Neural cell (in vitro differentiated cells): Measurements from ENCODE around the gene BNIPL. TPM values are rescaled to one million over a fixed set of nuclear protein-coding genes. Genes with fewer than 3 reads are reported as not detected.

Source experiments
- H2AFZ ChIP-seq: fragments of 200-600, 300-800 bp; sonication (generic), shearing (Covaris generic); 2 replicates; pipeline ENCODE4 v1.6.0; 2014; ENCODE audit warnings: low read depth, mild to moderate bottlenecking, antibody characterized with exemption, low read length, moderate library complexity
- H3F3A ChIP-seq: fragments of 200-600 bp; shearing (Covaris generic); 2 replicates; pipeline ENCODE4 v1.6.1; 2016; ENCODE audit warnings: mild to moderate bottlenecking, moderate library complexity, mixed read lengths, antibody characterized with exemption, low read length; ENCODE audit not compliant: insufficient read depth, poor library complexity, severe bottlenecking
- H3K27ac ChIP-seq: fragments of 200-600, 300-800 bp; sonication (generic), shearing (Covaris generic); 2 replicates; pipeline ENCODE4 v1.5.1; 2014; ENCODE audit warnings: mild to moderate bottlenecking, low read length, moderate library complexity
- H3K27me3 ChIP-seq: fragments of 300-800, 200-600 bp; sonication (generic), shearing (Covaris generic); 2 replicates; pipeline ENCODE4 v1.6.0; 2014; ENCODE audit warnings: mild to moderate bottlenecking, low read depth, low read length, moderate library complexity; ENCODE audit not compliant: insufficient read depth
- H3K36me3 ChIP-seq: fragments of 300-800, 200-600 bp; sonication (generic), shearing (Covaris generic); 2 replicates; pipeline ENCODE4 v1.5.1; 2014; ENCODE audit warnings: mild to moderate bottlenecking, antibody characterized with exemption, low read length, moderate library complexity; ENCODE audit not compliant: insufficient read depth
- H3K4me2 ChIP-seq: fragments of 300-800, 200-600 bp; sonication (generic), shearing (Covaris generic); 2 replicates; pipeline ENCODE4 v1.6.0; 2014; ENCODE audit warnings: mild to moderate bottlenecking, low read length
- H3K4me3 ChIP-seq: fragments of 300-800, 200-600 bp; sonication (generic), shearing (Covaris generic); 2 replicates; pipeline ENCODE4 v1.5.1; 2014; ENCODE audit warnings: mild to moderate bottlenecking, low read length, moderate library complexity
- H3K79me2 ChIP-seq: fragments of 200-600 bp; shearing (Covaris generic); replicated peaks from 2 replicates; pipeline ENCODE4 v1.6.0; 2014; ENCODE audit warnings: mild to moderate bottlenecking, low read length, moderate library complexity; ENCODE audit not compliant: insufficient read depth
- H3K9ac ChIP-seq: fragments of 300-800, 200-600 bp; sonication (generic), shearing (Covaris generic); 2 replicates; pipeline ENCODE4 v1.6.1; 2016; ENCODE audit warnings: mild to moderate bottlenecking, low read length, mixed read lengths
- H3K9me2 ChIP-seq: fragments of 200-600 bp; shearing (Covaris generic); 2 replicates; pipeline ENCODE4 v1.6.1; 2016; ENCODE audit warnings: mild to moderate bottlenecking, low read length, mixed read lengths; ENCODE audit not compliant: insufficient read depth
- H3K9me3 ChIP-seq: fragments of 200-600, 300-800 bp; sonication (generic), shearing (Covaris generic); 2 replicates; pipeline ENCODE4 v1.6.1; 2016; ENCODE audit warnings: mild to moderate bottlenecking, mixed run types, low read length, moderate library complexity, mixed read lengths
- H4K20me1 ChIP-seq: fragments of 200-600 bp; shearing (Covaris generic); 2 replicates; pipeline ENCODE4 v1.6.1; 2016; ENCODE audit warnings: mild to moderate bottlenecking, mixed run types; ENCODE audit not compliant: insufficient read depth
- EP300 ChIP-seq: fragments of 450-650 bp; conservative IDR thresholded peaks from 2 replicates; pipeline ENCODE4 v1.6.1; 2014; ENCODE audit warnings: antibody characterized with exemption, mild to moderate bottlenecking, moderate library complexity; ENCODE audit not compliant: poor library complexity, severe bottlenecking
- EZH2 ChIP-seq: fragments of 200-600, 300-800 bp; shearing (Covaris generic), sonication (generic); IDR thresholded peaks from 2 replicates; pipeline ENCODE4 v1.6.1; 2014; ENCODE audit warnings: antibody characterized with exemption, low read length, borderline replicate concordance, mild to moderate bottlenecking; ENCODE audit not compliant: insufficient read depth, poor library complexity, severe bottlenecking
- MXI1 ChIP-seq: fragments of 450-650 bp; conservative IDR thresholded peaks from 2 replicates; pipeline ENCODE4 v1.6.1; 2014; ENCODE audit warnings: antibody characterized with exemption, mild to moderate bottlenecking; ENCODE audit not compliant: poor library complexity, severe bottlenecking
- POLR2AphosphoS5 ChIP-seq: IDR thresholded peaks from 2 replicates; pipeline ENCODE4 v1.6.1; 2012
- RAD21 ChIP-seq: fragments of 450-650 bp; conservative IDR thresholded peaks from 2 replicates; pipeline ENCODE4 v1.6.1; 2014; ENCODE audit warnings: antibody characterized with exemption, mild to moderate bottlenecking, moderate library complexity
- SMC3 ChIP-seq: fragments of 450-650 bp; conservative IDR thresholded peaks from 2 replicates; pipeline ENCODE4 v1.6.1; 2014; ENCODE audit warnings: antibody characterized with exemption, mild to moderate bottlenecking, moderate library complexity; ENCODE audit not compliant: poor library complexity
- TAF1 ChIP-seq: IDR thresholded peaks from 2 replicates; pipeline ENCODE4 v1.6.1; 2012; ENCODE audit warnings: low read depth
- polyA plus RNA-seq: library from polyadenylated mRNA; depleted of rRNA; stranded (reverse); fragments of >200 nt; gene quantifications from 2 replicates; pipeline ENCODE4 v1.2.3, GENCODE V29; 2014
- TF ChIP-seq, protein P1 (sequence below): IDR thresholded peaks from 2 replicates; pipeline ENCODE4 v1.6.1; 2012; ENCODE audit warnings: borderline replicate concordance
- TF ChIP-seq, protein P2 (sequence below): fragments of 450-650 bp; IDR thresholded peaks from 2 replicates; pipeline ENCODE4 v1.5.1; 2014; ENCODE audit warnings: antibody characterized with exemption, mild to moderate bottlenecking, moderate library complexity; ENCODE audit not compliant: poor library complexity, severe bottlenecking

The BNIPL gene
- polyA plus RNA-seq, 1 donor from 2014 or later, result 0.33 TPM

DNA sequence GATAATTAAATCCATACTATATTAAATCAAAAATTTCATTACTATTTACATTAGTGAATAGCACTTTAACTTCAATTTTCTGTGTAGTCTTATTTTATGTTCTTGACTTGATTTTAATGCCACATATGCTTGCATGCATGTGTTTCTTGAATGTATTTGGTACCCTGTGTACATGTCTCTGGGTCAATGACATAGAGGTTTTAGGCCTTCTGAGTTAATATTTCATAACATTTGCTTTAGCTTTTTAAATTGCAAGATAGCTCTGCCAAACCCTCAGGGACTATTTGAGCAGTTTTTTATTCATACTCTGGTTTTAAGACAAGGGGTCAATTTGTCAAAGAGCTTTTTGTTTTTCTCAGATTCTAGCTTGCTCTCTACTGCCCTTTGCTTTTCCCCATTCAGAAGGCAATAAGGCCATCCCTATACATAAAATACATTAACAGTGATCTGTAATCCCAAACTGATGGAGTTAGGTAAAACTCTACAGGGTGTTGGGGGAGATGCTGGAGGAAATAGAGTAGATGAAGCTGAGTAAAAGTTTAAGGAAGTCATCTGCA, 28.8 kb downstream of the BNIPL start:
- peaks cover 10% of the 10 kb centered on the region for H3K36me3 ChIP-seq
- H3K79me2 ChIP-seq, result peaks cover 88% of the 10 kb centered on the region

DNA sequence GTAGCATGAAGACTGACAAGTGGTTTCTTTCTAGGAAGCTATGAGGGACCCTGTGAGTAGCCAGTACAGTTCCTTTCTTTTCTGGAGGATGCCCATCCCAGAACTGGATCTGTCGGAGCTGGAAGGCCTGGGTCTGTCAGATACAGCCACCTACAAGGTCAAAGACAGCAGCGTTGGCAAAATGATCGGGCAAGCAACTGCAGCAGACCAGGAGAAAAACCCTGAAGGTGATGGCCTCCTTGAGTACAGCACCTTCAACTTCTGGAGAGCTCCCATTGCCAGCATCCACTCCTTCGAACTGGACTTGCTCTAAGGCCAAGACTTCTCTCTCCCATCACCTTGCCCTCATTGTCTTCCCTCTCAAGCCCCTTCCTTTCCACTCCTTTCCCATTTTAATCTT, 30.8 kb downstream of the BNIPL start:
- no peak overlapping the region for H3K4me3 ChIP-seq
- TF ChIP-seq, protein P1, sequence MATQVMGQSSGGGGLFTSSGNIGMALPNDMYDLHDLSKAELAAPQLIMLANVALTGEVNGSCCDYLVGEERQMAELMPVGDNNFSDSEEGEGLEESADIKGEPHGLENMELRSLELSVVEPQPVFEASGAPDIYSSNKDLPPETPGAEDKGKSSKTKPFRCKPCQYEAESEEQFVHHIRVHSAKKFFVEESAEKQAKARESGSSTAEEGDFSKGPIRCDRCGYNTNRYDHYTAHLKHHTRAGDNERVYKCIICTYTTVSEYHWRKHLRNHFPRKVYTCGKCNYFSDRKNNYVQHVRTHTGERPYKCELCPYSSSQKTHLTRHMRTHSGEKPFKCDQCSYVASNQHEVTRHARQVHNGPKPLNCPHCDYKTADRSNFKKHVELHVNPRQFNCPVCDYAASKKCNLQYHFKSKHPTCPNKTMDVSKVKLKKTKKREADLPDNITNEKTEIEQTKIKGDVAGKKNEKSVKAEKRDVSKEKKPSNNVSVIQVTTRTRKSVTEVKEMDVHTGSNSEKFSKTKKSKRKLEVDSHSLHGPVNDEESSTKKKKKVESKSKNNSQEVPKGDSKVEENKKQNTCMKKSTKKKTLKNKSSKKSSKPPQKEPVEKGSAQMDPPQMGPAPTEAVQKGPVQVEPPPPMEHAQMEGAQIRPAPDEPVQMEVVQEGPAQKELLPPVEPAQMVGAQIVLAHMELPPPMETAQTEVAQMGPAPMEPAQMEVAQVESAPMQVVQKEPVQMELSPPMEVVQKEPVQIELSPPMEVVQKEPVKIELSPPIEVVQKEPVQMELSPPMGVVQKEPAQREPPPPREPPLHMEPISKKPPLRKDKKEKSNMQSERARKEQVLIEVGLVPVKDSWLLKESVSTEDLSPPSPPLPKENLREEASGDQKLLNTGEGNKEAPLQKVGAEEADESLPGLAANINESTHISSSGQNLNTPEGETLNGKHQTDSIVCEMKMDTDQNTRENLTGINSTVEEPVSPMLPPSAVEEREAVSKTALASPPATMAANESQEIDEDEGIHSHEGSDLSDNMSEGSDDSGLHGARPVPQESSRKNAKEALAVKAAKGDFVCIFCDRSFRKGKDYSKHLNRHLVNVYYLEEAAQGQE, result no peak
- TF ChIP-seq TAF1 (no peak), EZH2 (no peak), POLR2AphosphoS5 (no peak), MXI1 (no peak), RAD21 (no peak), SMC3 (no peak), EP300 (no peak)
- TF ChIP-seq, protein P2, sequence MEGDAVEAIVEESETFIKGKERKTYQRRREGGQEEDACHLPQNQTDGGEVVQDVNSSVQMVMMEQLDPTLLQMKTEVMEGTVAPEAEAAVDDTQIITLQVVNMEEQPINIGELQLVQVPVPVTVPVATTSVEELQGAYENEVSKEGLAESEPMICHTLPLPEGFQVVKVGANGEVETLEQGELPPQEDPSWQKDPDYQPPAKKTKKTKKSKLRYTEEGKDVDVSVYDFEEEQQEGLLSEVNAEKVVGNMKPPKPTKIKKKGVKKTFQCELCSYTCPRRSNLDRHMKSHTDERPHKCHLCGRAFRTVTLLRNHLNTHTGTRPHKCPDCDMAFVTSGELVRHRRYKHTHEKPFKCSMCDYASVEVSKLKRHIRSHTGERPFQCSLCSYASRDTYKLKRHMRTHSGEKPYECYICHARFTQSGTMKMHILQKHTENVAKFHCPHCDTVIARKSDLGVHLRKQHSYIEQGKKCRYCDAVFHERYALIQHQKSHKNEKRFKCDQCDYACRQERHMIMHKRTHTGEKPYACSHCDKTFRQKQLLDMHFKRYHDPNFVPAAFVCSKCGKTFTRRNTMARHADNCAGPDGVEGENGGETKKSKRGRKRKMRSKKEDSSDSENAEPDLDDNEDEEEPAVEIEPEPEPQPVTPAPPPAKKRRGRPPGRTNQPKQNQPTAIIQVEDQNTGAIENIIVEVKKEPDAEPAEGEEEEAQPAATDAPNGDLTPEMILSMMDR, result no peak
- H3K79me2 ChIP-seq, result peaks cover 72% of the 10 kb centered on the region

More for the DNA sequence above, 28.8 kb downstream of the BNIPL start:
- Histone ChIP-seq H3K27ac (no peak overlapping the region), H3K9me3 (no peaks in the 10 kb centered on the region), H3K4me3 (peak overlapping the region; percentile 64), H3K4me2 (peak overlapping the region; percentile 77), H3K9ac (peak overlapping the region; percentile 34), H3F3A (peaks cover 10% of the 10 kb centered on the region), H3K27me3 (no peaks in the 10 kb centered on the region), H4K20me1 (no peaks in the 10 kb centered on the region), H3K9me2 (no peaks in the 10 kb centered on the region), H2AFZ (no peak overlapping the region)
- TF ChIP-seq EP300, result no peak

DNA sequence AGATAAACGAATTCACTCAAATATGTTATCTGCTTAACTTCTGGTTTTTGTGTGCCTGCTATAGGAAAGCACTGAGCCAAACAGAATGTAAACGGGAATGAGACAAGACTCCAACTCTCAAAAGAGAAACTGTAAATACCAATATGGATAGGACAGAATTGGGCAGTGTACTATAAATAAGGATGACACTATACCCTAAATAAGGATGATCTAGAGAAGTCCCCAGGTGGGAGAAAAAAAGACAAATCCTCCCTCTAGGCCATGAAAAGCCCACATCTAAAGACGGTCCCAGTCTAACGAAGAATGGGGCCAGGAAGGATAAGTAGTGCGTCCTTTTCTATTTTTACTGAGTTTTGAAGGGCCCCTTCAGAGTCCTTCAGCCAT, 32.7 kb downstream of the BNIPL start:
- Histone ChIP-seq H3K4me2 (no peak overlapping the region), H3K36me3 (peaks cover 10% of the 10 kb centered on the region), H3K27ac (no peak overlapping the region), H4K20me1 (no peaks in the 10 kb centered on the region), H2AFZ (no peak overlapping the region), H3F3A (no peaks in the 10 kb centered on the region), H3K27me3 (no peaks in the 10 kb centered on the region), H3K9ac (no peak overlapping the region), H3K9me3 (no peaks in the 10 kb centered on the region), H3K9me2 (no peaks in the 10 kb centered on the region), H3K4me3 (no peak overlapping the region), H3K79me2 (peaks cover 54% of the 10 kb centered on the region)
- TF ChIP-seq TAF1 (no peak), EP300 (no peak), MXI1 (no peak), SMC3 (no peak), RAD21 (no peak), EZH2 (no peak), POLR2AphosphoS5 (no peak)
- TF ChIP-seq, protein P2, result no peak
- TF ChIP-seq, protein P1, result no peak

More for the DNA sequence above, 30.8 kb downstream of the BNIPL start:
- H3K4me2 ChIP-seq, result no peak overlapping the region
- no peaks in the 10 kb centered on the region for H4K20me1 ChIP-seq
- H3K9ac ChIP-seq, result no peak overlapping the region
- H3K36me3 ChIP-seq, result peaks cover 10% of the 10 kb centered on the region
- H3K27me3 ChIP-seq, result no peaks in the 10 kb centered on the region
- no peaks in the 10 kb centered on the region for H3K9me2 ChIP-seq
- no peak overlapping the region for H2AFZ ChIP-seq
- H3K27ac ChIP-seq, result no peak overlapping the region
- no peaks in the 10 kb centered on the region for H3K9me3 ChIP-seq
- no peaks in the 10 kb centered on the region for H3F3A ChIP-seq
